HepG2 (cell line): Measurements from ENCODE around the gene FAM221B. TPM values are rescaled to one million over a fixed set of nuclear protein-coding genes. Genes with fewer than 3 reads are reported as not detected.
A peak's percentile ranks its signal among the peaks of the same experiment; 100 is the strongest.

ENCODE experiments used
- ATAC-seq: fragments of 200-7000 bp; cut with Tn5 transposase; 3 replicates; pipeline ENCODE4 v1.9.1; 2020; ENCODE audit warnings: mild to moderate bottlenecking, moderate library complexity
- Bru-seq: library from RNA; stranded (reverse); fragments of 400-500 nt; gene quantifications from one replicate; lab custom pipeline; 2021; lab: Mats Ljungman, UMichigan
- BruChase-seq, 2 experiments: library from RNA; stranded (reverse); fragments of 400-500 nt; gene quantifications; one replicate each; lab custom pipeline; 2021; lab: Mats Ljungman, UMichigan
- BruUV-seq: library from RNA; stranded (reverse); fragments of 400-500 nt; replicated peaks from 2 replicates; lab custom pipeline; 2021; lab: Mats Ljungman, UMichigan
- CTCF ChIA-PET: fragments of 300-600 bp; formaldehyde crosslinking; extraction: SDS; loops from one replicate; lab custom pipeline; 2021; ENCODE audit warnings: low total read pairs, inconsistent platforms, low intra/inter-chr PET ratio; lab: Yijun Ruan, JAX
- POLR2A ChIA-PET: fragments of 350-600 bp; sonication (Branson Sonifier 250); formaldehyde crosslinking; loops from one replicate; lab custom pipeline; 2020; ENCODE audit warnings: antibody characterized with exemption, inconsistent platforms; lab: Yijun Ruan, JAX
- DNase-seq: peaks from one replicate; pipeline ENCODE4 v3.0.0-alpha.2; 2015; ENCODE audit warnings: low spot score
- FAIRE-seq: peaks from 3 replicates; lab custom pipeline; 2011; peaks lifted over from hg19 to GRCh38; lab: Jason Lieb, UNC
- H2AFZ ChIP-seq: one replicate; pipeline ENCODE4 v1.6.1; 2011; ENCODE audit warnings: low read length, inconsistent platforms
- H3K27ac ChIP-seq: fragments of 300-600 bp; 3 replicates; pipeline ENCODE4 v1.8.0; 2011; ENCODE audit warnings: mixed run types, mild to moderate bottlenecking, mixed read lengths, low read length, inconsistent platforms; ENCODE audit not compliant: insufficient read depth; ENCODE audit errors: extremely low read length
- H3K27me3 ChIP-seq, 2 experiments: fragments of 200-600 bp in 1 of 2; 2 replicates in 1 of 2; 3 replicates in 1 of 2; pipeline versions ENCODE4 v1.6.0 to v1.8.0; 2011; ENCODE audit warnings: low read length in 2 of 2, mild to moderate bottlenecking in 2 of 2, moderate library complexity in 2 of 2, inconsistent platforms in 1 of 2; ENCODE audit not compliant: insufficient read depth in 2 of 2, control insufficient read depth in 1 of 2
- H3K36me3 ChIP-seq, 2 experiments: fragments of 200-600 bp in 1 of 2; replicated peaks in 1 of 2; 2 replicates in 1 of 2; 3 replicates in 1 of 2; pipeline versions ENCODE4 v1.5.1 to v1.8.0; 2011; ENCODE audit warnings: low read length in 2 of 2, inconsistent platforms in 1 of 2; ENCODE audit not compliant: insufficient read depth in 2 of 2, control insufficient read depth in 1 of 2
- H3K4me1 ChIP-seq: 2 replicates; pipeline ENCODE4 v1.5.1; 2012; ENCODE audit warnings: low read length, inconsistent platforms; ENCODE audit not compliant: insufficient read depth
- H3K4me2 ChIP-seq: 2 replicates; pipeline ENCODE4 v1.6.0; 2011; ENCODE audit warnings: low read depth, low read length, inconsistent platforms
- H3K4me3 ChIP-seq, 3 experiments: fragments of 200-600 bp in 1 of 3; sonication (generic), shearing (Covaris generic) in 1 of 3; replicated peaks in 1 of 3; 2 replicates each; pipeline ENCODE4 v1.5.1; 2011 to 2016; ENCODE audit warnings: low read length in 3 of 3, inconsistent platforms in 2 of 3, low read depth in 2 of 3, mild to moderate bottlenecking in 2 of 3, control low read depth in 1 of 3, mixed read lengths in 1 of 3; ENCODE audit not compliant: insufficient read depth in 1 of 3
- H3K79me2 ChIP-seq: one replicate; pipeline ENCODE4 v1.6.1; 2011; ENCODE audit warnings: low read length, inconsistent platforms; ENCODE audit not compliant: insufficient read depth
- H3K9ac ChIP-seq: 2 replicates; pipeline ENCODE4 v1.6.0; 2011; ENCODE audit warnings: mild to moderate bottlenecking, low read depth, low read length, inconsistent platforms; ENCODE audit not compliant: insufficient read depth
- H3K9me3 ChIP-seq: 2 replicates; pipeline ENCODE4 v1.5.1; 2012; ENCODE audit warnings: mild to moderate bottlenecking, low read length
- H4K20me1 ChIP-seq: 2 replicates; pipeline ENCODE4 v1.6.0; 2011; ENCODE audit warnings: inconsistent platforms, mild to moderate bottlenecking, low read length, moderate library complexity; ENCODE audit not compliant: insufficient read depth
- BATF2 ChIP-seq: sonication (generic); formaldehyde crosslinking; IDR thresholded peaks from 2 replicates; pipeline ENCODE4 v1.8.0; 2022; ENCODE audit warnings: mild to moderate bottlenecking, missing genetic modification reagents, moderate library complexity
- LCORL ChIP-seq, 2 experiments: fragments of 450-650 bp in 1 of 2; sonication (generic) in 1 of 2; formaldehyde crosslinking in 1 of 2; IDR thresholded peaks; 2 replicates each; pipeline versions ENCODE4 v1.5.0 to v1.6.1; 2017 to 2020; ENCODE audit warnings: antibody characterized with exemption in 1 of 2, missing genetic modification reagents in 1 of 2
- NFKB2 ChIP-seq: sonication (generic); formaldehyde crosslinking; IDR thresholded peaks from 2 replicates; pipeline ENCODE4 v1.4.0; 2020; ENCODE audit warnings: missing genetic modification reagents, borderline replicate concordance
- SAP130 ChIP-seq: IDR thresholded peaks from 2 replicates; pipeline ENCODE4 v1.6.1; 2016; ENCODE audit warnings: low read depth
- SRF ChIP-seq: IDR thresholded peaks from 2 replicates; pipeline ENCODE4 v1.6.1; 2011; ENCODE audit warnings: mild to moderate bottlenecking, low read depth, low read length, moderate library complexity
- SRSF1 ChIP-seq: fragments of 200-400 bp; formaldehyde crosslinking; optimal IDR thresholded peaks from 2 replicates; pipeline ENCODE3; 2017; ENCODE audit warnings: mild to moderate bottlenecking, low read depth, low read length, moderate library complexity
- U2AF2 ChIP-seq: fragments of 200-400 bp; formaldehyde crosslinking; IDR thresholded peaks from 2 replicates; pipeline ENCODE4 v1.6.1; 2017; ENCODE audit warnings: low read depth, mild to moderate bottlenecking, low read length
- ZBTB4 ChIP-seq: sonication (generic); formaldehyde crosslinking; IDR thresholded peaks from 2 replicates; pipeline ENCODE4 v1.4.0; 2020; ENCODE audit warnings: missing genetic modification reagents, mild to moderate bottlenecking, borderline replicate concordance
- ZMYM4 ChIP-seq: sonication (generic); formaldehyde crosslinking; IDR thresholded peaks from 2 replicates; pipeline ENCODE4 v1.8.1; 2023; ENCODE audit warnings: mild to moderate bottlenecking, missing genetic modification reagents
- ZNF543 ChIP-seq: sonication (generic); formaldehyde crosslinking; IDR thresholded peaks from 2 replicates; pipeline ENCODE4 v1.4.0; 2020; ENCODE audit warnings: mild to moderate bottlenecking, missing genetic modification reagents
- ZUFSP ChIP-seq: sonication (generic); formaldehyde crosslinking; IDR thresholded peaks from 2 replicates; pipeline ENCODE4 v1.9.0; 2021; ENCODE audit warnings: missing genetic modification reagents, mild to moderate bottlenecking, borderline replicate concordance
- WGBS: methylation state at CpG from one replicate; pipeline ENCODE4 v1.1.6; 2017; ENCODE audit warnings: low lambda C conversion rate; 5-methylcytosine and 5-hydroxymethylcytosine counted together
- in situ Hi-C: cut with HindIII; loops from 2 replicates; pipeline ENCODE4 v1.10.0; 2017; ENCODE audit warnings: low pct_unique_long_range_greater_than_20kb; ENCODE audit not compliant: extremely low pct_ligation_motif_present
- intact Hi-C: fragments of 100-400 bp; cut with micrococcal nuclease; formaldehyde crosslinking; loops from one replicate; pipeline ENCODE4 v1.10.0; 2022; ENCODE audit not compliant: unreplicated experiment
- long read RNA-seq, 2 experiments: library from RNA in 1 of 2; library from polyadenylated mRNA in 1 of 2; stranded (forward) in 1 of 2; unstranded in 1 of 2; transcript quantifications; one replicate each; pipeline ENCODE4 v2.0.0, GENCODE V29; 2019 to 2022
- polyA minus RNA-seq, 3 experiments: library from RNA; depleted of rRNA, polyadenylated mRNA; stranded (reverse); fragments of >200 nt; gene quantifications; 2 replicates each; pipeline ENCODE4 v1.2.3, GENCODE V29; 2011; ENCODE audit warnings: low replicate concordance in 1 of 3
- polyA plus RNA-seq, 8 experiments: library from polyadenylated mRNA; depleted of rRNA in 3 of 8; stranded (reverse) in 7 of 8; unstranded in 1 of 8; fragments of >200 nt; fragmentation: Illumina TruSeq in 4 of 8; extraction: Trizol in 4 of 8; gene quantifications; 2 replicates each; pipeline versions ENCODE4 v1.2.1 to v1.2.3, GENCODE V29; 2011 to 2016; ENCODE audit warnings: low read depth in 4 of 8, missing spikeins in 1 of 8, mixed read lengths in 1 of 8; ENCODE audit not compliant: insufficient read depth in 1 of 8
- total RNA-seq, 5 experiments: library from RNA; depleted of rRNA; stranded (reverse); fragments of >200 nt; fragmentation: Illumina TruSeq; extraction: Trizol; gene quantifications; 2 replicates each; pipeline ENCODE4 v1.2.3, GENCODE V29; 2016; ENCODE audit warnings: low read depth in 1 of 5
- TF ChIP-seq, protein P1 (sequence below): sonication (generic); formaldehyde crosslinking; IDR thresholded peaks from 2 replicates; pipeline ENCODE4 v1.9.0; 2021; ENCODE audit warnings: missing genetic modification reagents, borderline replicate concordance

The FAM221B gene
- total RNA-seq (2016; rRNA removed; fragmentation: Illumina TruSeq; extraction: Trizol) (not detected in 2 replicates), polyA plus RNA-seq (2011; rRNA removed) (not detected in 2 replicates), polyA minus RNA-seq (2011; rRNA and poly(A)+ RNA removed; ENCODE audit: low replicate concordance) (not detected in 2 replicates), Bru-seq, nascent RNA (not detected), BruChase-seq, experiment 1, labeled RNA remaining after a 6-hour chase (not detected), BruChase-seq, experiment 2, labeled RNA remaining after a 2-hour chase (not detected)
- total RNA-seq (2016; cell fraction: cytosol; rRNA removed; fragmentation: Illumina TruSeq; extraction: Trizol; ENCODE audit: low read depth) = not detected in 2 replicates
- not detected in 2 replicates for total RNA-seq (2016; cell fraction: insoluble cytoplasmic fraction; rRNA removed; fragmentation: Illumina TruSeq; extraction: Trizol)
- not detected in 2 replicates for total RNA-seq (2016; cell fraction: membrane; rRNA removed; fragmentation: Illumina TruSeq; extraction: Trizol)
- not detected in 2 replicates for total RNA-seq (2016; cell fraction: nucleus; rRNA removed; fragmentation: Illumina TruSeq; extraction: Trizol)
- not detected in 2 replicates for polyA plus RNA-seq (2011; cell fraction: cytosol; rRNA removed)
- polyA plus RNA-seq (2011; cell fraction: nucleus; rRNA removed) = not detected in 2 replicates
- polyA plus RNA-seq (2012) = 0.11 and 0.15 TPM in 2 replicates
- polyA plus RNA-seq (2016; cell fraction: cytosol; fragmentation: Illumina TruSeq; extraction: Trizol; ENCODE audit: low read depth) = not detected in 2 replicates
- not detected in 2 replicates for polyA plus RNA-seq (2016; cell fraction: insoluble cytoplasmic fraction; fragmentation: Illumina TruSeq; extraction: Trizol; ENCODE audit: low read depth)
- not detected in 2 replicates for polyA plus RNA-seq (2016; cell fraction: membrane; fragmentation: Illumina TruSeq; extraction: Trizol; ENCODE audit: low read depth)
- polyA plus RNA-seq (2016; cell fraction: nucleus; fragmentation: Illumina TruSeq; extraction: Trizol; ENCODE audit: insufficient read depth, low read depth) = not detected in 2 replicates
- polyA minus RNA-seq (2011; cell fraction: cytosol; rRNA and poly(A)+ RNA removed) = not detected in 2 replicates
- not detected in 2 replicates for polyA minus RNA-seq (2011; cell fraction: nucleus; rRNA and poly(A)+ RNA removed)
- long read RNA-seq, experiment 1 = 0 reads
- long read RNA-seq, experiment 2 = 0 reads

DNA sequence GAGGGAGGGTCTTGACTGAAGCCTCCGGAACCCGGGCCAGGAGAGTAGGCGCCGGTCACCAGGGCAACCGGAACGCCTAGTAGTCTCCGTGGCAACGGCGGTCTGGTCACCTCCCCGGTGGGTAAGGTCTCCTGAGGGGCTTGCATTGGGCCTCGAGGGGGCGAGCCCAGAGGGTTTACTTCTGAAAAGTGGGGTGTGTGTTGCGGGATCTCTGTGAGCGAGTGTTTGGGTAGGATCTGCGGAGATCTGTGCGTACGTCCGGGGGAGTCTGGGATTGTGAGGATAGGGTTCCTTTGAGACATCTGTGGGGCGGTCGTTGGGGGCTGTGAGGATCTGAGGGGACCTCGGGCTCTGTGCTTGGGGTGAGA is at the start of gene FAM221B:
FAM221B (minus strand) TSS at position 17 of the 368 bp plus-strand sequence. CDS start 2,571 bp downstream, outside the sequence.
- ATAC-seq (no peak), FAIRE-seq (no peak), DNase-seq (no peak)
- intact Hi-C loops (loop anchor here (1.0 to 5.0 kb wide), 2 partner anchors 13 to 96 kb away; partner anchors contain the start of genes CREB3, HINT2 and TLN1), in situ Hi-C loops (loop anchor here (5.0 kb wide), 1 partner anchor 54 kb away; no protein-coding TSS in a partner anchor)
- Histone ChIP-seq H3K79me2 (no peaks in the 10 kb centered on the region), H3K4me1 (peaks cover 40% of the 10 kb centered on the region), H3K36me3 (no peaks in the 10 kb centered on the region), H3K9me3 (no peaks in the 10 kb centered on the region), H4K20me1 (no peaks in the 10 kb centered on the region), H3K9ac (peak within 1 kb of the TSS; percentile 58), H3K27me3 (no peaks in the 10 kb centered on the region), H3K27ac (peak within 1 kb of the TSS; percentile 44), H3K4me2 (peak within 1 kb of the TSS; percentile 90), H3K4me3 (peak within 1 kb of the TSS; percentile 61 to 81 (median 73)), H2AFZ (no peak within 1 kb of the TSS)
- ChIA-PET CTCF (no interaction called here), POLR2A (interaction anchor here (0.6 to 2.3 kb wide), 5 partner anchors 15 to 139 kb away, joined by 3 to 15 read pairs (median 3); partner anchors contain the start of genes HINT2 and TPM2)
- no TSS peak for BruUV-seq
- WGBS = 0% methylated on average over 14 of the region's 21 CpGs
- TF ChIP-seq, protein P1, sequence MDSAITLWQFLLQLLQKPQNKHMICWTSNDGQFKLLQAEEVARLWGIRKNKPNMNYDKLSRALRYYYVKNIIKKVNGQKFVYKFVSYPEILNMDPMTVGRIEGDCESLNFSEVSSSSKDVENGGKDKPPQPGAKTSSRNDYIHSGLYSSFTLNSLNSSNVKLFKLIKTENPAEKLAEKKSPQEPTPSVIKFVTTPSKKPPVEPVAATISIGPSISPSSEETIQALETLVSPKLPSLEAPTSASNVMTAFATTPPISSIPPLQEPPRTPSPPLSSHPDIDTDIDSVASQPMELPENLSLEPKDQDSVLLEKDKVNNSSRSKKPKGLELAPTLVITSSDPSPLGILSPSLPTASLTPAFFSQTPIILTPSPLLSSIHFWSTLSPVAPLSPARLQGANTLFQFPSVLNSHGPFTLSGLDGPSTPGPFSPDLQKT (CRISPR knock-in tag) = no peak
- TF ChIP-seq ZNF543 (CRISPR knock-in tag) (no peak), LCORL (IDR thresholded peaks at IDR 0.05) (no peak), LCORL (CRISPR knock-in tag; IDR thresholded peaks at IDR 0.05) (0 out of 2 replicates have a peak, but pooled peaks have one; percentile 23), SAP130 (CRISPR knock-in tag) (peak; percentile 57), BATF2 (CRISPR knock-in tag) (no peak), SRSF1 (peak; percentile 65), U2AF2 (peak; percentile 71; the same call in 1 of the 2 replicates), SRF (no peak), ZUFSP (CRISPR knock-in tag) (no peak), ZBTB4 (CRISPR knock-in tag) (no peak), NFKB2 (CRISPR knock-in tag) (0 out of 2 replicates have a peak, but pooled peaks have one; percentile 24), ZMYM4 (CRISPR knock-in tag) (peak; percentile 10; the same call in 1 of the 2 replicates)
